ENCODE data around the gene GPSM1.

GRCh38 chr9:136353757-136354488 lies 26.6 kb downstream of the GPSM1 start:
- TF ChIP-seq CTCF (IDR thresholded peaks at IDR 0.05), result no peak
- TF ChIP-seq POLR2A (IDR thresholded peaks at IDR 0.05), result no peak
